ENCODE measurements around the gene CLEC3B. TPM values are rescaled to one million over a fixed set of nuclear protein-coding genes. Genes with fewer than 3 reads are reported as not detected.

The CLEC3B gene
- total and polyA plus RNA-seq, 10 of the 15 experiments (the other 5 are each of a cell fraction or from before 2014, with no cell fraction given): 0.23 TPM; not detected in 9

DNA sequence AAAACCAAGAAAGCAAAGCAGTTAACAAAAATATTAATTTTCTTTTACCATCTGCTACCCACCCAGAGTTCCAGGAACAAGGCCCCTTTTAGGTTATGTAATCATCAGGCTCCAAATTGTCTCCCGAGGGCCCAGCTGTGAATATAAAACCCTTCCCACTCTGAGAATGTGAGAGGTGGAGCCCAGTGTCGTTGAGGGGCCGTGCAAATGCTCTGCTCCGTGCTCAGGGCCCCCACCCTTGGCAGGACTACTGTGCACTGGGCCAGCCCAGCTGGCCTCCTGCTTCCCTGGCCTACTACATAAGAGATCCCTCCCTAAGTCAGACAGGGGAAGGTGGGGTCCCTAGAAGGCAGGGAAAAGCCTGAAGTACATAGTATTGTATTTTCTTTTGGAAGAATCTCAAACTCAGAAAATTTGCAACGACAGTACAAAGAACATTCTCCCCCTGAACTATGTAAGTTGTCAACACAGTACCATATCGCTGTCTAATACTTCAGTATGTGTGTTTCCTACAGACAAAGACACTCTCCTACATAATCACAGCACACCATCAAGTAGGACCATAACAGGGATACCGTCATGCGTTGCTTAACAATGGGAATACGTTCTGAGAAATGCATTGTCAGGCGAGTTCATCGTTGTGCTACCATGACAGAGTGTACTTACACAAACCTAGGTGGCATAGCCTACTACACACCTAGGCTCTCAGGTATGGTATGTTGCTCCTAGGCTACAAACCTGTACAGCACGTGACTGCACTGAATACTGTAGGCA is 4.4 kb upstream of the CLEC3B start (continued):
- TF ChIP-seq ZZZ3 (IDR thresholded peaks at IDR 0.05; ENCODE audit: control insufficient read depth, insufficient read length, low read depth): no peak
- TF ChIP-seq SIX5 (IDR thresholded peaks at IDR 0.05; ENCODE audit: low read depth, low read length, severe bottlenecking): no peak
- TF ChIP-seq JUND (IDR thresholded peaks at IDR 0.05; ENCODE audit: low read depth, low read length): no peak
- no peak for TF ChIP-seq NFYB (IDR thresholded peaks at IDR 0.05; ENCODE audit: insufficient read depth, low read depth, low read length)
- no peak for TF ChIP-seq NRF1 (conservative IDR thresholded peaks at IDR 0.05; ENCODE audit: low read depth, low read length)
- no peak for TF ChIP-seq YBX1 (IDR thresholded peaks at IDR 0.05)

DNA sequence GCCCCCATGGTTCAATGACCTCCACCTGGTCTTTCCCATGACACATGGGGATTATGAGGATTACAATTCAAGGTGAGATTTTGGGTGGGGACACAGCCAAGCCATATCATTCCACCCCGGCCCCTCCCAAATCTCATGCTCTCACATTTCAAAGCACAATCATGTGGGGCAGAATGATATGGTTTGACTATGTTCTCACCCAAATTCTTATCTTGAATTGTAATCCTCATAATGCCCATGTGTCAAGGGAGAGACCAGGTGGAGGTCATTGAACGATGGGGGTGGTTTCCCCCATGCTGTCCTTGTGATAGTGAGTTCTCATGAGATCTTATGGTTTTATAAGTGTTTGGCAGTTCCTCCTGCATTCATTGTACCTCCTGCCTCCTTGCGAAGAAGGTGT is 2.4 kb upstream of the CLEC3B start:
- Histone ChIP-seq H3K27me3 (replicated peaks in 1 of 2; ENCODE audit: control insufficient read depth in 2 of 2, insufficient read depth in 2 of 2, low read length in 1 of 2) (no peaks in the 10 kb centered on the region), H3K4me2 (ENCODE audit: control insufficient read depth, insufficient read depth) (no peak overlapping the region), H3K79me2 (ENCODE audit: control insufficient read depth, insufficient read depth, low read length) (no peaks in the 10 kb centered on the region), H4K20me1 (ENCODE audit: control insufficient read depth, insufficient read depth) (no peaks in the 10 kb centered on the region), H3K4me3 (no peak overlapping the region), H2AFZ (ENCODE audit: control insufficient read depth, low read depth, low read length) (no peak overlapping the region), H3K9ac (ENCODE audit: control insufficient read depth, insufficient read depth, low read length) (no peak overlapping the region), H3K9me3 (replicated peaks; ENCODE audit: control insufficient read depth, insufficient read depth, low read length) (no peaks in the 10 kb centered on the region), H3K4me1 (ENCODE audit: control insufficient read depth, insufficient read depth, low read length) (no peaks in the 10 kb centered on the region), H3K36me3 (ENCODE audit: control insufficient read depth in 2 of 2, insufficient read depth in 2 of 2, low read length in 1 of 2) (no peaks in the 10 kb centered on the region), H3K27ac (ENCODE audit: control insufficient read depth, insufficient read depth) (no peak overlapping the region)
- ATAC-seq: no peak
- intact Hi-C loops (cut with micrococcal nuclease; ENCODE audit: unreplicated experiment) (no loop called here), in situ Hi-C loops (cut with MboI) (no loop called here)
- no peak for FAIRE-seq
- BruUV-seq (replicated peaks): no TSS peak
- DNase-seq (ENCODE audit: low read depth, low spot score): no peak
- ChIA-PET SMC1A (ENCODE audit: uncharacterized antibody, unreplicated experiment) (no interaction called here), RAD21 (ENCODE audit: unreplicated experiment) (no interaction called here), POLR2A (no interaction called here), CTCF (no interaction called here)
- 74% methylated on average over 3 of the region's 3 CpGs for WGBS (ENCODE audit: insufficient coverage, insufficient replicate concordance, low lambda C conversion rate, missing lambda C conversion rate)
- TF ChIP-seq ZNF592 (IDR thresholded peaks at IDR 0.05) (no peak), YBX1 (IDR thresholded peaks at IDR 0.05) (no peak), SRF (IDR thresholded peaks at IDR 0.05; ENCODE audit: low read depth in 2 of 2, low read length in 2 of 2) (no peak), NR2C1 (IDR thresholded peaks at IDR 0.05) (no peak), CHD2 (IDR thresholded peaks at IDR 0.05; ENCODE audit: borderline replicate concordance, low read depth, low read length) (no peak), BACH1 (IDR thresholded peaks at IDR 0.05; ENCODE audit: borderline replicate concordance) (no peak), CEBPZ (IDR thresholded peaks at IDR 0.05; ENCODE audit: low read depth, low read length) (no peak), RELA (IDR thresholded peaks at IDR 0.05; ENCODE audit: borderline replicate concordance, partially characterized antibody) (no peak), SIX5 (IDR thresholded peaks at IDR 0.05; ENCODE audit: low read depth, low read length, severe bottlenecking) (no peak), IRF4 (IDR thresholded peaks at IDR 0.05; ENCODE audit: low read depth, low read length) (no peak), PAX5 (IDR thresholded peaks at IDR 0.05; ENCODE audit: borderline replicate concordance, low read depth, low read length) (no peak)
